Kidney (tissue), 14 donors: ENCODE measurements around the gene FOLR3. TPM values are rescaled to one million over a fixed set of nuclear protein-coding genes. Genes with fewer than 3 reads are reported as not detected.

ENCODE experiments used
- DNase-seq, 5 donors: peaks; one replicate each; pipeline ENCODE4 v3.0.0-alpha.2; 2013 to 2020
- FAIRE-seq: peaks from 2 replicates; lab custom pipeline; 2012; peaks lifted over from hg19 to GRCh38; lab: Jason Lieb, UNC
- H3K27ac ChIP-seq, 2 donors: one replicate each; pipeline ENCODE4 v1.7.0; 2013; ENCODE audit warnings: low read depth in 2 of 2, low read length in 2 of 2, inconsistent platforms in 1 of 2
- H3K27me3 ChIP-seq: one replicate; pipeline ENCODE4 v1.7.1; 2013; ENCODE audit warnings: low read length, inconsistent platforms; ENCODE audit not compliant: control insufficient read depth, insufficient read depth
- H3K36me3 ChIP-seq, 3 donors: one replicate each; pipeline versions ENCODE4 v1.7.0 to v1.7.1; 2013; ENCODE audit warnings: low read length in 3 of 3, control low read depth in 1 of 3, inconsistent platforms in 1 of 3; ENCODE audit not compliant: insufficient read depth in 3 of 3, control insufficient read depth in 2 of 3
- H3K4me1 ChIP-seq, 3 donors: one replicate each; pipeline versions ENCODE4 v1.7.0 to v1.7.1; 2013; ENCODE audit warnings: low read length in 3 of 3, inconsistent platforms in 1 of 3, low read depth in 1 of 3; ENCODE audit not compliant: control insufficient read depth in 2 of 3, insufficient read depth in 2 of 3
- H3K4me3 ChIP-seq, 3 donors: one replicate each; pipeline versions ENCODE4 v1.7.0 to v1.8.1; 2013; ENCODE audit warnings: low read length in 3 of 3, control low read depth in 1 of 3, inconsistent platforms in 1 of 3
- H3K9ac ChIP-seq, 3 donors: one replicate each; pipeline versions ENCODE4 v1.7.0 to v1.7.1; 2013; ENCODE audit warnings: low read length in 3 of 3, control low read depth in 1 of 3, inconsistent platforms in 1 of 3
- H3K9me3 ChIP-seq, 3 donors: one replicate each; pipeline versions ENCODE4 v1.7.0 to v1.7.1; 2013; ENCODE audit warnings: low read length in 3 of 3, control low read depth in 1 of 3, inconsistent platforms in 1 of 3; ENCODE audit not compliant: control insufficient read depth in 2 of 3, insufficient read depth in 1 of 3
- intact Hi-C: fragments of 100-400 bp; cut with DNase I; formaldehyde crosslinking; loops from one replicate; pipeline ENCODE4 v1.11.1; 2022
- polyA plus RNA-seq: library from polyadenylated mRNA; stranded (reverse); fragments of 350-450 nt; fragmentation: Illumina TruSeq; extraction: RNeasy Lipid Tissue Mini Kit (QIAGEN cat#74804); gene quantifications from one replicate; pipeline ENCODE4 v1.2.3, GENCODE V29; 2014; ENCODE audit warnings: low read depth, low replicate concordance; ENCODE audit not compliant: insufficient read depth
- total RNA-seq: library from RNA; stranded (reverse); fragmentation: NEBNext Ultra II Directional; extraction: Animal tissue kit (Norgen Biotek cat#: 25700); gene quantifications from one replicate; pipeline ENCODE4 v1.2.1, GENCODE V29; 2021
- TF ChIP-seq, protein P1 (sequence below): IDR thresholded peaks from 3 replicates; pipeline ENCODE4 v1.5.1; 2012; ENCODE audit warnings: mild to moderate bottlenecking, moderate library complexity, borderline replicate concordance; ENCODE audit not compliant: insufficient read depth; ENCODE audit errors: extremely low read depth
- donor health status: control.
- donor health status: control.
- donor health status: control.
- donor health status: control.
- donor health status: control.
- donor health status: DM: yes; HTN: yes; CAD: no.
- donor health status: Normal renal cell carcinoma (clear cell type).

Gene FOLR3
- total and polyA plus RNA-seq, 2 donors from 2014 or later, result 17.5 to 65.0 TPM

DNA sequence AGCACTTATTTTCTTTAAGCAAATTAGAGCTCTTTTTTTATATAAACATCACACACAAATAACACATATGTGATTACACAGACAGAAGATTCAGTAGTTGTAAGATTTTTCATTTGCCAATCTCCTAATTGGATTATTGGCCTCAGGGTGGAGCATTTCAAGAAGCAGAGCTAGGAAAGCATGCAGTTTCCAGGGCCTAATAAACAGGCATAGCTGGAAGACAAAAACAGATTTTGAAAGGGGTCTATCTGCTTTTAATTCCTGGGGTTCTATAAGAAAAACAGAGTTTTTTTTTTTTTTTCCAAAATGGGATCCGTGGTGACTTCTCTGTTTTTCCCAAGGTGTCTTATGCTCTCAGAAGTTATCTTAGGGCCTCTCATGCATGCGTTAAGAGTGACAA is 7.6 kb upstream of the FOLR3 start:
- no peak overlapping the region for H3K27ac ChIP-seq
- no peak overlapping the region for H3K4me3 ChIP-seq
- no peak for DNase-seq
- FAIRE-seq, result no peak
- TF ChIP-seq, protein P1, sequence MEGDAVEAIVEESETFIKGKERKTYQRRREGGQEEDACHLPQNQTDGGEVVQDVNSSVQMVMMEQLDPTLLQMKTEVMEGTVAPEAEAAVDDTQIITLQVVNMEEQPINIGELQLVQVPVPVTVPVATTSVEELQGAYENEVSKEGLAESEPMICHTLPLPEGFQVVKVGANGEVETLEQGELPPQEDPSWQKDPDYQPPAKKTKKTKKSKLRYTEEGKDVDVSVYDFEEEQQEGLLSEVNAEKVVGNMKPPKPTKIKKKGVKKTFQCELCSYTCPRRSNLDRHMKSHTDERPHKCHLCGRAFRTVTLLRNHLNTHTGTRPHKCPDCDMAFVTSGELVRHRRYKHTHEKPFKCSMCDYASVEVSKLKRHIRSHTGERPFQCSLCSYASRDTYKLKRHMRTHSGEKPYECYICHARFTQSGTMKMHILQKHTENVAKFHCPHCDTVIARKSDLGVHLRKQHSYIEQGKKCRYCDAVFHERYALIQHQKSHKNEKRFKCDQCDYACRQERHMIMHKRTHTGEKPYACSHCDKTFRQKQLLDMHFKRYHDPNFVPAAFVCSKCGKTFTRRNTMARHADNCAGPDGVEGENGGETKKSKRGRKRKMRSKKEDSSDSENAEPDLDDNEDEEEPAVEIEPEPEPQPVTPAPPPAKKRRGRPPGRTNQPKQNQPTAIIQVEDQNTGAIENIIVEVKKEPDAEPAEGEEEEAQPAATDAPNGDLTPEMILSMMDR, result no peak
- intact Hi-C loops, result no loop called here
- no peaks in the 10 kb centered on the region for H3K27me3 ChIP-seq
- no peaks in the 10 kb centered on the region for H3K36me3 ChIP-seq
- peaks cover 0 to 11% (median 7%) of the 10 kb centered on the region in 3 donors for H3K4me1 ChIP-seq
- no peak overlapping the region for H3K9ac ChIP-seq
- peaks cover 0 to 4% (median 0%) of the 10 kb centered on the region in 3 donors for H3K9me3 ChIP-seq

DNA sequence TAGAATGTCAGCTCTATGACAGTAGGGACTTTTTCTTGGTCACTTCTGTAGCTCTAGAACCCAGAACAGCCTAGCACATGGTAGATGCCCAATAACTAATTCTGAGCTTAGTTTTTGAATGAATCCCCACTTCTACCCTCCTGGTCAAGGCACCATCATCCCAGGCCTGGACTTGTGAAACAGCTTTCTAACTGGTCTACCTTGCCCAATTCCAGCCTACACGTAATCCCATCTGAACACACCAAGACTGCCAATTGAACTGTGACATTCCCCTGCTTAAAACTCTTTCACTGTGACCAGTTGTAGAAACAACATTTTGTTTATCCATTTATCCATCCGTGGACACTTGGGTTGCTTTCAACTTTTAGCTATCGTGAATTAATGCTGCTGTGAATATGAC is 6.1 kb upstream of the FOLR3 start:
- H3K9ac ChIP-seq, result no peak overlapping the region
- no peak for FAIRE-seq
- intact Hi-C loops, result no loop called here
- no peaks in the 10 kb centered on the region for H3K36me3 ChIP-seq
- peaks cover 0 to 4% (median 0%) of the 10 kb centered on the region in 3 donors for H3K9me3 ChIP-seq
- H3K27me3 ChIP-seq, result no peaks in the 10 kb centered on the region
- DNase-seq, result no peak
- no peak overlapping the region for H3K27ac ChIP-seq
- no peak overlapping the region for H3K4me3 ChIP-seq
- peaks cover 0 to 3% (median 0%) of the 10 kb centered on the region in 3 donors for H3K4me1 ChIP-seq
- TF ChIP-seq, protein P1, result no peak

DNA sequence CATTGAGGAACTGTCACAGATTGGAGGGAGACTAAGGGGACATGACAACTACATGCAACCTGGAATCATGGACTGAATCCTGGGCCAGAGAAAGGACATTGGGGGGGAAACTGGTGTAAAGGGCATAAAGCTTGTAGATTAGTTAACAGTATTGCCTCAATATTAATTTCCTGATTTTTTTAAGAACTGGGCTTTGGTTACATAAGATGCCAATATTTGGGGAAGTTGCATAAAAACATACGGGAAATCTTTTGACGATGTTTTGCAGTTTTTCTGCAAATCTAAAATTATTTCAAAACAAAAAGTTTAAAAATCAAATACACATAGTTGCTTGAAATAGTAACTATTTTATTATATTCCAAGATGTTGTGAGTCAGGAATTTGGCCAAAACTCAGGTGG is 2.9 kb upstream of the FOLR3 start:
- Histone ChIP-seq H3K36me3 (no peaks in the 10 kb centered on the region), H3K9ac (no peak overlapping the region), H3K27ac (no peak overlapping the region), H3K4me1 (no peaks in the 10 kb centered on the region), H3K9me3 (peaks cover 0 to 4% (median 0%) of the 10 kb centered on the region in 3 donors), H3K27me3 (no peaks in the 10 kb centered on the region), H3K4me3 (no peak overlapping the region)
- DNase-seq (no peak), FAIRE-seq (no peak)
- TF ChIP-seq, protein P1, result no peak
- intact Hi-C loops, result no loop called here
